Activated T-cell treated with anti-CD3 and anti-CD28 coated beads for 48 hours (primary cell): ENCODE results near the gene VAPA.

ENCODE experiments used
- DNase-seq: peaks from one replicate; pipeline ENCODE4 v3.0.0-alpha.2; 2020; ENCODE audit warnings: low read depth

The VAPA gene

GRCh38 chr18:9943311-9943710 is 29.5 kb downstream of the VAPA start:
- DNase-seq: no peak

GRCh38 chr18:9944805-9945204 is 31.0 kb downstream of the VAPA start:
- no peak for DNase-seq

GRCh38 chr18:9946831-9947230 is 33.0 kb downstream of the VAPA start:
- no peak for DNase-seq

- DNase-seq: no peak
Observed at GRCh38 chr18:9947248-9947647, 33.4 kb downstream of the VAPA start.

- no peak for DNase-seq
Observed at GRCh38 chr18:9949315-9949714, 35.5 kb downstream of the VAPA start.

GRCh38 chr18:9949861-9950260 is 36.0 kb downstream of the VAPA start:
- DNase-seq: no peak

GRCh38 chr18:9950289-9951016 is 36.6 kb downstream of the VAPA start:
- no peak for DNase-seq

- DNase-seq: no peak
Observed at GRCh38 chr18:9951022-9951859, 37.4 kb downstream of the VAPA start.

- DNase-seq: no peak
Observed at GRCh38 chr18:9952633-9953416, 39.0 kb downstream of the VAPA start.

GRCh38 chr18:9958861-9959399 is 45.1 kb downstream of the VAPA start:
- no peak for DNase-seq

GRCh38 chr18:9959564-9959963 is 45.7 kb downstream of the VAPA start:
- no peak for DNase-seq

- DNase-seq: no peak
Observed at GRCh38 chr18:9960258-9960904, 46.6 kb downstream of the VAPA start.

GRCh38 chr18:9961041-9961440 is 47.2 kb downstream of the VAPA start:
- DNase-seq: no peak

- DNase-seq: no peak
Observed at GRCh38 chr18:9965711-9966624, 52.2 kb downstream of the VAPA start.

- no peak for DNase-seq
Observed at GRCh38 chr18:9968081-9968848, 54.4 kb downstream of the VAPA start.

GRCh38 chr18:9969247-9969646 is 55.4 kb downstream of the VAPA start:
- no peak for DNase-seq

GRCh38 chr18:9971313-9971920 is 57.6 kb downstream of the VAPA start:
- DNase-seq: peak; percentile 46

- DNase-seq: no peak
Observed at GRCh38 chr18:9973470-9973869, 59.7 kb downstream of the VAPA start.

GRCh38 chr18:9974279-9974915 is 60.6 kb downstream of the VAPA start:
- DNase-seq: no peak
